Activated CD8-positive, alpha-beta memory T cell treated with anti-CD3 and anti-CD28 coated beads for 4 hours (primary cell): Measurements from ENCODE around the gene MEAF6.
"Not testable (repeated sequence)": the region's sequence is repeated elsewhere in the genome, so short reads cannot be mapped to it uniquely, and the experiment has no call there.

ENCODE experiments used
- DNase-seq, 2 donors: peaks; one replicate each; pipeline ENCODE4 v3.0.0-alpha.2; 2020; ENCODE audit warnings: low read depth in 2 of 2

MEAF6 gene

DNA sequence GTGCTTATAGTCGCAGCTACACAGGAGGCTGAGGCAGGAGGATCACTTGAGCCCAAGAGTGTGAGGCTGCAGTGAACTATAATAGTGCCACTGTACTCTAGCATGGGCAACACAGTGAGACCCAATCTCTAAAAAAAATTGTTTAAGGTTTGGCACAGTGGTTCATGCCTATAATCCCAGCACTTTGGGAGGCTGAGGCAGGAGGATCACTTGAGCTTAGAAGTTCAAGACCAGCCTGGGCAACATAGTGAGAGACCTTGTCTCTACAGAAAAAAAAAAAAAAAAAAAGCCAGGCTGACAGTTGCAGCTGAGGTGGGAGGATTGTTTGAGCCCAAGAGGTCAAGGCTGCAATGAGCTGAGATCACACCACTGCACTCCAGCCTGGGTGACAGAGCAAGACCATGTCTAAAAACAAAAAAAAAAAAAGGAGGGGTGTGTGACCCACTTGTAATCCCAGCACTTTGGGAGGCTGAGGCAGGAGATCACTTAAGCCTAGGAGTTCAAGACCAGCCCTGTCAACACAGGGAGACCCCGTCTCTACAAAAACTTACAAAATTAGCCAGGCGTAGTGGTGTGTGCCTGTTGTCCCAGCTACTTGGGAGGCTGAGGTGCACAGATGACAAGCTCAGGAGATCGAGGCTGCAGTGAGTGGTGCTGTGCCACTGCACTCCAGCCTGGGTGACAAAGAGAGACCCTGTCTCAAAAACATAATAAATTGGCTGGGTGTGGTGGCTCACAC lies 18.0 kb upstream of the MEAF6 start:
- DNase-seq: not testable (repeated sequence)

DNA sequence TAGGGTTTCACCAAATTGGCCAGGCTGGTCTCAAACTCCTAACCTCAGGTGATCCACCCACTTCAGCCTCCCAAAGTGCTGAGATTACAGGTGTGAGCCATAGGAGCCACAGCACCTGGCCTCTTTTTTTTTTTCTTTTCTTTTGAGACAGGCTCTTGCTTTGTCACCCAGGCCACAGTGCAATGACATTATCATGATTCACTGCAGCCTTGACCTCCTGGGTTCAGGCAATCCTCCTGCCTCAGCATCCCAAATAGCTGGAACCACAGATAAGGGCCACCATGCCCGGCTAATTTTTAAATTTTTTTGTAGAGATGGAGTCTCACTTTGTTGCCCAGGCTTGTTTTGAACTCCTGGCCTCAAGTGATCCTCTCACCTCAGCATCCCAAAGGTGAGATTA lies 15.3 kb upstream of the MEAF6 start:
- not testable (repeated sequence) for DNase-seq

DNA sequence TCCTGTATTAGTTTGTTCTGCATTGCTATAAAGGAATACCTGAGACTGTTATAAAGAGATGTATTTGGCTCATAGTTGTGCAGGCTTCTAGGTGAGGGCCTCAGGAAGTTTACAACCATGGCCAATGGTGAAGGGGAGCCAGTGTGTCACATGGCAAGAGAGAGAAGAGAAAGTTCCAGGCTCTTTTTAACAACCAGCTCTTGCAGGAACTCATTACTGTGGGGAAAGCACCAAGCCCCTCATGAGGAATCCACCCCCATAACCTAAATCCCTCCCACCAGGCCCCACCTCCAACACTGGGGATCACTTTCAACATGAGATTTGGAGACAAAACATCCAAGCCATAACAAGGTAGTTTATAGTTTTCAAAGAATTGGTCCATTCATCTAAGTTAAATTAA lies 5.0 kb upstream of the MEAF6 start:
- DNase-seq: peak in 1 of 2 donors; percentile 12

DNA sequence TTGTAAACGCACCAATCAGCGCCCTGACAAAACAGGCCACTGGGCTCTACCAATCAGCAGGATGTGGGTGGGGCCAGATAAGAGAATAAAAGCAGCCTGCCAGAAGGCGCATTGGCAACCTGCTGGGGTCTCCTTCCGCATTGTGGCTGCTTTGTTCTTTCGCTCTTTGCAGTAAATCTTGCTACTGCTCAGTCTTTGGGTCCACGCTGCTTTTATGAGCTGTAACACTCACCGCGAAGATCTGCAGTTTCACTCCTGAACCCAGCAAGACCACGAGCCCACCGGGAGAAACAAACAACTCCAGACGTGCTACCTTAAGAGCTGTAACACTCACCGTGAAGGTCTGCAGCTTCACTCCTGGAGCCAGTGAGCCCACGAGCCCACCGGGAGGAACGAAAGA lies 4.4 kb upstream of the MEAF6 start:
- DNase-seq: peak; percentile 13 to 45

DNA sequence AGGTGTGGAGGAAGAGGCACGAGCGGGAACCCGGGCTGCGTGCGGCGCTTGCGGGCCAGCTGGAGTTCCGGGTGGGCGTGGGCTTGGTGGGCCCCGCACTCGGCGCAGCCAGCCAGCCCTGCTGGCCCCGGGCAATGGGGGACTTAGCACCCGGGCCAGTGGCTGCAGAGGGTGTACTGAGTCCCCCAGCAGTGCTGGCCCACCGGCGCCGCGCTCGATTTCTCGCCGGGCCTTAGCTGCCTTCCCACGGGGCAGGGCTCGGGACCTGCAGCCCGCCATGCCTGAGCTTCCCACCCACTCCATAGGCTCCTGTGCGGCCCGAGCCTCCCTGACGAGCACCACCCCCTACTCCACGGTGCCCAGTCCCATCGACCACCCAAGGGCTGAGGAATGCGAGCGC lies 3.7 kb upstream of the MEAF6 start:
- not testable (repeated sequence) for DNase-seq

DNA sequence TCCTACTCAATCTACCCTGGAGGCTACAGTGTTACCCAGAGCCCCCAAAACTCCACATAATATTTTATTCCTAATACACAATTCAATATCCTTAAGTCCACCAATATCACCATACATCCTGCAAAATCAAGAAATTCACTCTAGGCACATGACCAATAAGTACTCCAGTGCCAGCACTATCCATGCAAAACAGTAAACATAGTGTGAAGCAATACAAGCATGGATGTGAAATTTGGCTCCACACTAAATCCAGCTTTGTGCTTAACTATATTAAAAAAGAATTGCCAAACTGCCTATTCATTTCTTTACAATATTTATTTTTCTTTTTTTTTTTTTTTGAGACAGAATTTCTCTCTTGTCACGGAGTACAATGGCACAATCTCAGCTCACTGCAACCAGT lies 3.0 kb upstream of the MEAF6 start:
- no peak for DNase-seq

DNA sequence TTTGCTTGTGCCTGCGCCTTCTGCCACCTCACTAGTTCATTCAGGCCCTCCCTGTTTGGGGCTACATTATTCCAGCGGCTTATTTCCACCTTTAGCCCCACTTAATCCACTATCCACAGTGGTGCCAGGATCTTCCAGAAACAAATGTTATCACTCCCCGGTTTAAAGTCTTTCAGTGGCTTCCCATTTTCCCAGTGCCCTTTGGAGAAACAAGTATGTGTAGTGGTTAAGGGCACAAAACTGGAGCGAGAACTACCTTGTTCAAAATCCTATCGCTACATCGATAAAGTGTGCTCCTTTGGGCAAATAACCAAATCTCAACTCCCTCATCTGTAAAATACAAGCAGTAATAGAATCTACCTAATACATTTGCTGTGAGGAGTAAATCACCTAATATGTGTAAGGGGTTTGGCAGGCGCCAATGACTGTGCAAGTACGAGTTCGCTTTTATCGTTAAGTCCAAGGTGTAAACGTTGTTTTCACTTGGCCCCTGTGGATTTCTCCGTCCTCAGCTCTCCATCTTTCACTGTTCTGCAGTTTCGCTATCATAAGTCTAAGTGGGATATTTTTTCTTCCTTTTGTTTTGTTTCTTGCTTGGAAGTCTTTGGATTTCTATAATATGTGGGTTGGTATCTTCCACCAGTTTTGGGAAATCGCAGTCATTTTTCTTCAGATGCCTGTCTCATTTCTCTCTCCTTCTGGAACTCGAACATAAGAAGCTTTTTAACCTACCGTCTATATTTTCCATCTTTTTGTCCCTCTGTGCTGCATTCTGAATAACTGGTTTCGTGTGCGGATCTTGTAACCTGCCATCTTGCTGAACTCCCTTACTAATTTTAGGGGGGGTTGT lies 844 bp upstream of the MEAF6 start:
- DNase-seq: no peak

DNA sequence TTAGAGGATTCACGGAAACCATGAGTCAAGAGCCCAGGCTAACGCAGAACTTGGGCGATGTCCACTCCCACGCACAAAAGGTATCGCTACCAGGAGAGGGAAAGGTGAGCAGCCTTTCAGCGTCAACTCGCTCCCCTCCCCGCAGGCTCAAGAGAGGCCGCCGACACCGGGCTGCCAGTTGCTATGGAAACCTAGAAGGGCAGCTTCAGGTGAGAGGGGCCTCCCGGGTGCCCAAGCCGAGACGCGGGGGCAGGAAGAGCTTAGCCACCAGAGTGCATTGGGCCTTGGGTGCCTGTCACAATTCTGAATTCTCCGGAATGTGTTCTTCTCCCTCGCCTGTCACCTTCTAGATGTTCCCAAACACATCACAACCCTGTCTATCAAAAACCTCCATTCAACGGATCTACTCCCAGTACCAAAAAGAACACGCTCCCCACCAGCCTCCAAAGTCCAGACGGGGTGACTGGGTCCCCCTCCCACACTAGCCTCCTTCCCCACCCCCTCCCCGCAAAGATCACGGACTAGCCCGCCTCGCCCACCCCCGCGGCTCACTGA lies 694 bp downstream of the MEAF6 start:
- DNase-seq: peak; percentile 38 to 65

DNA sequence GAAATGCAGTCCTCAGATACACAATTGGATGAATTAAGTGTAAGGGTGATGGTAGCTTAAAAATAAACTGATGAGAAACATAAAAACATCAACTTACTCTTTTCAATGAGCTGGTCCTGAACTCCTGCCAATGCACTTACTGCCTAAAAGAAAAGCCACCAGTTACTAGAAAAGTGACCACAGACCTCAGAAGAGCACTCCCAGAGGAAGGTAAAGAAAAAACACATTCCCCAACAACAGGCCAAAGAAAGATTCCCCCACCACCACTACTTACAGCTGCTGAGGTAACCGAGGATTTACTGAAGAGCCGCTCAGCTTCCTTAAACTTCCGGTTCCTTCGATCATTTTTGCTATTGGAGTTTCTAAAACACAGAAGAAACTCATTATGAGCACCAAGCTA lies 5.4 kb downstream of the MEAF6 start:
- no peak for DNase-seq

DNA sequence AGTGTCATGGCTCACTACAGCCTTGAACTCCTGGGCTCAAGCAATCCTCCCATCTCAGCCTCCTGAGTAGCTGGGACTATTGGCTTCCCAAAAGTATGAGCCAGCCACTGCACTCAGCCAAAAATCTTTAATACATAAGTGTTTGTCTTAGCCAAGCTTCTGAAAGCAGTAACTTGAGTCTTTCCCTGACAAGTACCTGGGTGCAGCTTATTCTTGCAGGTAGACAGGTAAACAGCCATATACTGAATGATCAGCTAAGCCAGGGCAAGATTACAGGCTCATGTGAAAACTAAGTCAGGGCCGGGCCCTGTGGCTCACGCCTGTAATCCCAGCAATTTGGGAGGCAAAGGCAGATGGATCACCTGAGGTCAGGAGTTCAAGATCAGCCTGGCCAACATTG lies 7.8 kb downstream of the MEAF6 start:
- no peak for DNase-seq

DNA sequence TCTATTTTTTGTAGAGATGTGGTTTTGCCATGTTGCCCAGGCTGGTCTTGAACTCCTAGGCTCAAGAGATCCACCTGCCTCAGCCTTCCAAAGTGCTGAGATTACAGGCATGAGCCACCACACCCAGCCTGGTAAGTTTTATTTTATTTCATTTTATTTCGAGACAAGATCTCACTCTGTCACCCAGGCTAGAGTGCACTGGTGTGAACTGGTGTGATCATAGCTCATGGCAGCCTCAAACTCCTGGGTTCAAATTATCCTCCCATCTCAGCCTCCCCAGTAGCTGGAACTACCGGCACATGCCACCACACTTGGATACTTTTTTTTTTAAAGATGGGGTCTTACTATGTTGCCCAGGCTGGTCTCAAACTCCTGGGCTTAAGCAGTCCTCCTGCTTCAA lies 11.8 kb downstream of the MEAF6 start:
- DNase-seq: not testable (repeated sequence)

DNA sequence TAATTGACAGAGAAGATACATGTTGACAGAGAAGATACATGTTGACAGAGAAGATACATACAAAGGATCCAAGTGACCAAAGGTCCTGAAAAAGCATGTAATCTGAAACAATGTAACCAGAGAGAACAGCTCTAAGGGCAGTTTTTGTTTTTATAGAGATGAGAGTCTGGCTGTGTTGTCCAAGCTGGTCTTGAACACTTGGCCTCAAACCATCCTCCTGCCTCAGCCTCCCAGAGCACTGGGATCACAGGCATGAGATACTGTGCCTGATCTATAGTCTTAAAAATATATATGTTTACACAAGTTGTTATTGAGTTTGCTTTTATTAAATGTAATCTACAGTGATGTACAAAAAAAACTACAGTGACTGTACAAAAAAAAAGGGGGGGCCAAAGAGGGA lies 12.5 kb downstream of the MEAF6 start:
- no peak for DNase-seq

DNA sequence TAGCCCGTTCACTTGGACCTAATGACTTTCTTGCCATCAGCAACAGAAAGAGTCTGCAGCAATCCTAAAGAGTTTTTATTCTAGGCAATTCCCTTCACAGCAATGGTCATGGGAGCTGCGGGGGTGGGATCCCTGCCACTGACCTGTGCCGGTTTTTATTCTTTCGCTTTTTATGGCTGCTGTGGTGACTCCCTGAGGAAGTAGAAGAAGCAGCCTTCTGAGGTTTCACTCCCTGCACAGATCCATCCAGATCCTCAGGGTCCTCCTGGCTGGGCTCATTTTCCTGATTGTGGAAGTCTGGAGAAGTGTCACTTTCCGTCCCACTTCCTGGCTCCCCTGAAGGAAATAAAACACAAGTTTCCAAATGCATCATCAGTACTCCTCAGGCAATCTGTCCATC lies 12.9 kb downstream of the MEAF6 start:
- DNase-seq: no peak

DNA sequence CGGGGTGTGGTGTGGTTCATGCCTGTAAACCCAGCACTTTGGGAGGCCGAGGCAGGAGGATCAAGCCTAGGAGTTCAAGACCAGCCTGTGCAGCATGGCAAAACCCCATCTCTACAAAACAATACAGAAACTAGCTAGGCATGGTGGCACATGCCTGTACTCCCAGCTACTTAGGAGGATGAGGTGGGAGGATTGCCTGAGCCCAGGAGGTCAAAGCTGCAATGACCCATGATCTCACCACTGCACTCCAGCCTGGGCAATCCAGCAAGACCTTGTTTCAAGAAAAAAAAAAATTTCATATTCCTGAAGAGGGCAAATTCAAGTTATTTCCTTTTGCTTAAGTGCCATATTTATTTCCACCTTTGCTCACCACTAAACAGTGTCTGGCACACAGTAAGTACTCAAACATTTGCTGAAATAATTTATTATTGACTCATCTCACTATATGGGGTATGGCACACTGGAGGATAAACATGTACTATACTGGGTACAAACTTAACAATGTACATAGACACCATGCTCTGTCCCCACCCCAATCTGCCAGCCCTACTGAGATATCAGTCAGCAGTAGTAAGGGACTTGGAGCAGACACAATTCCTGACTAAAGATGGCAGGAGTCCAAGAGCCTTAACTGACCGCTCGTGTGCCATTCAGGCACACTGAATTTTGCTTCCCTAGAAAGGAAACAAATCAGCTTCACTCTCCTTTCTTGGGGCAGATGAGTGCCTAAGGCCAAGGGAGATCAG lies 15.5 kb downstream of the MEAF6 start:
- no peak for DNase-seq

DNA sequence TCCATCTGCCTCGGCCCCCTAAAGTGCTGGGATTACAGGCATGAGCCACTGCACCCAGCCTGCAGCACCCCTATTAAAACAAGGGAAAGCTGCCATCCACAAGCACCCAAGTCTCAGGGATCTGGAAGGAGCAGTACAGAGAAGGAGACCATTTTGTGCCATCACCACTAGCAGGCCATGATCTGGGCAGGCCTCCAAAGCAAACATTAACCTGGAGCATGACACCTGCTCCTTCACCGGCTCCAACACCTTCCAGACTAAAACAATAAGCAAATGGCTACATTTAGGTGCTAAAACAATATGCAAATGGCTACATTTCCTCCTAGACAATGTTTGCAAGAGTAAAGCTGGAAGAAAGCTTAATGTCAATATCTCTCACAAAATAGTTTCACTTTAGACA lies 16.7 kb downstream of the MEAF6 start:
- no peak for DNase-seq

DNA sequence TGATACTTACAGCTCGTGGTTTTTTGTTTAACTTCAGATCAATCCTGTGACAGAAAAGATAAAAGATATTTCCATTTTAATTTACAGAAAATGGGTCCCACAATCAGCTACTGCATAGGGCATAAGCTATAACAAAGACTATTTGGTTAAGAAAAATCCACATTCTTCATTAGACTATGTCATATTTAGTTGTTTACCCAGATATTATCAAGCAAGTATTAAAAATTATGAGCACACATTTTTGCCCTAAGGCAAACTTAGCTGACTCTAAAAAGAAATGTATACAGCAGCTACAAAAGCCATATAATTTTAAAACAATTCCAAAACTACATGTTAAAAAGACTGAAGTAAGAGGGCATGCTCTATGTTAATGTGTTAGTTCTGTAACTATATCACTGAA lies 18.7 kb downstream of the MEAF6 start:
- DNase-seq: no peak

DNA sequence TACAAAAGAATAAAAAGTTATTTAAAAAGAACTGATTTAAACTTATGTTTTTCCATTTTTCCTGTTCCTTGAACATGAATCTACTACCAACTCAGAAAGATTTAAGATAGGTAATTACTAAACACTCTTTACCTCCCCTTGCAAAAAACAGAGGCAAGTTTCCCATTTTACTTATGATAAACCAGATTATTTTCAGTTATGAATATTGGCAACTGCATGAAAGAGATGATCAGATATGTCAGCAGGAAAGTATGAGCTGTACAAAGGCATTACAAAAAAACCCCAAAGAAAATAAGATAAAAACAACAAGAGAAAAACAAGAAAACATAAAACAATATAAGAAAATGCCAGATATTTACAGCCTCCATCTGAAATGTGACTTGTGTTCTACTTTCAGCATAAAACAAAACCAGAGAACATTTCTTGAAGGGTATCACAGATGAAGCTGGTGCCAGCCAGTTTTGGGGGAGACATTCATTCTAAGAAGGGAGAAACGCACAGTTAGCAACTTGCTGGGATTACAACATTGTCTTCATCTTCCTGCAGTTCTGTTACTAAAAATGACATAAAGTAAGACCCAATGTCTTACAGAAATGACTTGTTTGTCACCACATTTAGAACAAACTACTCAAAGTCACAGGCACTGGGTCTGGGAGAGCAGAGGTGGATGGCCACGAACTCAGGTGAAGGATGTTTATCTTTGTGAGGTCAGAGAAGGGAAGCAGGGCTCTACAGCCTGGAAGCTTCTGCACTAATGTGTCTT lies 21.0 kb downstream of the MEAF6 start:
- DNase-seq: no peak

DNA sequence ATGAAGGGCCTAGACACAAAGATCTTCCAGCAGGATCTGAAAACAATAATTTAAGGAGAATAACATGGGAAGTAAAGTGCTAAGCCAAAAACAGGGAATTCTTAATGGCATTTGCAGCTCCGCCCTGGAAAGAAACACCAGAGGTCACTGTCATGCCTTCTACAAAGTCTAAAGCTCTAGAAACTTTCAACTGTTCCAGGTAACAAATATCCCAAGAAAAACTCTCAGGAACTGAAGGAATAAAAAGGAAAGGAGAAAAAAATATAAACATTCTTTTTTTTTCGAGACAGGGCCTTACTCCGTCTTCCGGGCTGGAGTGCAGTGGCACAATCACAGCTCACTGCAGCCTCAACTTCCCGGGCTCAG lies 27.0 kb downstream of the MEAF6 start:
- DNase-seq: no peak

DNA sequence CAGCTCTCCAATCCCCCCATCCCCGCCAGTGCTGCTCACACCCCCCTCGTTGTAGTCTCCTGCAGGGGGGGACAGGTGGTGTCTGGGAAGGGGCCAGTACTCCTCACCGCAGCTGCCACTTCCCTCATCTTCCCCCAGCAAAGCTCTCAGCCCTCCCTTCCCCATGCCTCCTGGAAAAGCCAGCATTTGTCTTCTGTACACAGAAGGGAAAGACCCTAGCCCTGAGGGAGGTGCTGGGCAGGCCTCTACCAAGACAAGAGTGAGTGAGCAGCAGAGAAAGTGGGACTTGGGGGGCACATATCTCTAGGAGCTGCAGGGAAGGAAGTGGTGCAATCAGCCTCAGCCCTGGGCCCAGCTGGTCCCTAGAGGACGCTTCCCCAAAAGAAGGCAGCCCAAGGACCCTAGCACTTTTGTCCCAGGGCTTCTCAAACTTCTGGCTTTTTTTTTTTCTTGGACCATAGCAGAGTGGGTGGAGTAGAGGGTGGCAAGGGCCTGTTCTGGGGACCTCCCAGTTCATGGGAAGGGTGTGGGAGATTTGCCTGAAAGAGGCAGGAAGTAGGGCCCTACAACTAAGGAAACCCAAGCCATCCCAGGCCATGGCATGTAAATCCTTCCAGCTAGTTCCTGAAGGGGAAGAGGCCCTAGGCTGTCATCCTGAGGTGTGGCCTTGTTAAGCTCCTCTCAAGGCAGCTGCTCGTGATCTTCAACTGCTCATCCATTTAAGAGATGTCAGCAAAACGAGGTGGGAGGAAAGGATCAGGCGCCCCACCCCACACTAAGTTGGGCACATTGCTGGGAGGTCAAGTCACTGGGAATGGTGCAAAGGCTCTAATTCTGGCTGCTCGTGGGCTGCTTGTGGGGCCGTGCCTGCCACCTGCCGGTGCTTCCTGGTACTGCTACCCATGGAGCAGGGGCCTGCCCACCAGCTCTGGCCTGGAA lies 27.6 kb downstream of the MEAF6 start:
- peak; percentile 50 to 60 for DNase-seq

DNA sequence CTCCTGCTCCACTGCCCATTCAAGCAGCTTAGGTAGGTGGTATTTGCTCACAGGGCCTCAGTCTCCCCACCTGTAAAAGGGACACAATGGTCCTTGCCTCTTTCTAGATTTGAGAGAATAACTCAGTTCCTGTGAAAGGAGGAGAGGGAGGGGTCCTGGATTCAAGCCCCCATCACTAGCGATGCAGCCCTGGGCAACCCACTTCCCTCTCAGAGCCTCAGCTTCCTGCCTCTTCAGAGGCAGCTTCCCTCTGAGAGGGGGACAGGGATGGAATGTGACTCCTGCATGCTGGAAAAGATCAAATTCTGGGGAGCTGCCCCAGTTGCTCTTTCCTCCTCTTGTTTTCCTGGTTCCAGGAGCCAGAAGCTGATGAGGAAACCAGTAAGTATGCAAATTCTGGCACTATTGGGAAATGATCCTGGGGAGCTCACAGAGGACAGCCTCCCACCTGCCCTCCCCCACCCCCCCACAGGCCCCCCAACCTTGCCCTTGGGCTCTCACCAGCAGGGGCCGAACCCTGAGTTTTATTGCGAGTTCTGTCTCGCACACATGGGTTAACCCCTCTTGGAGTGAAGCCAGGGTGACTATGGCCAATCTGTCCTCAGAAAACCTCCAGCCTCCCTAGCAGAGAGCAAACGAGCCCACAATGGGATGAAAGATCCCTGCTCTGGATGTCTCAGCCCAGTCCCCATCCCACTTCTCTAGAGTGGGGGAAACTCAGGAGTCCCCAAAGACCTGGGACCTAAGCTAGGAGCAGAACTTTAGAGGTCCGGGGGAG lies 28.5 kb downstream of the MEAF6 start:
- DNase-seq: no peak
